ENCODE measurements around the gene MAB21L1. TPM values are rescaled to one million over a fixed set of nuclear protein-coding genes. Genes with fewer than 3 reads are reported as not detected.
A peak's percentile ranks its signal among the peaks of the same experiment; 100 is the strongest.

MAB21L1 gene
- under 1 TPM in 1 of 6 donors, not detected in 5; 0.14 TPM for total RNA-seq

DNA sequence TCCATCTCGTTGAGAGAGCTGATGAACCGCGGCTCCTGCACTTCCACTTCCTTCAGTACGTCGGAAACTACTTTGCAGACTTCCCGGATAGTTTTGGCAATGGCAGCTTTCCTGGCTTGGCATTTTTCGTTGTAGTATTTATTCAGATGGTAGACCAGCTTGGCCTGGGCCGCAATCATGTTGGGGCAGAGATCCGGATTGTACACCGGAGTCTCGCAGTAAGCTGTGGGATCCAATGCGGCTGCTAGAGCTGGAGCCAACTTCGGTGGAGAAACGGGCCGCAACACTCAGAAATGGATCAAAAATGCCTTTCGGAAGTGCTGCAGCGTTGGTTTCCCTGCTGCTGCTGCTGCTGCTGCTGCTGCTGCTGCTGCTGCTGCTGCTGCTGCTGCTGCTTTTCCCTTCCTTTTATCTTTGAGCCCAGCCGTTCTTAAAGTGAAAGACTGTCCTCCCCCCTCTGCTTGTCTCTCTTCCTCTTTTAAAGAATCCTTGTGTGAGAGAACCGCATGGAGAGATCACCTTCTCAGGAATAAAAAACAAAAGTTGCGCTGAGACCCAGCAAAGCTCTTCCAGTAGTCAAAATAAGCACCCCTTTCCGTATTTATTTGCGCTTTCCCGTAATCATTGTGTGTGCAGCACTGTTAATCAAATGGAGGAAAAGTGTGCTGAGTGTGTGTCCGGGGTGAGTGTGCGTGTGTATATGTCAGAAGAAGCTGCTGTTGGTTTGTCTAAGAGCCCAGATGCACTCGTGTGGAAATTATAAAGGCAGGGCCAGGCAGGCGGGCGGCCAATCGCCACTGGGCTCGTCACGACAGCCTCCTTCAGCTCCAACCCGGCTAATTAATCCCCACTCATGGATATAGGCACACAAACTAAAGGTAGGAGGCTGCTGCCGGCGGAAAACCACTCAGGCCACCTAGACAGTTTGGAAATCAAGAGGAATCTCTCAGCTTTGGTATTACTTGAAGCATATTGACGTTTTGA lies at the start of gene MAB21L1:
Gene MAB21L1 (minus strand): TSS at position 730 of the 984 bp plus-strand sequence. CDS start 551 bp downstream, at position 179.
- Histone ChIP-seq H3K36me3 (no peaks in the 10 kb centered on the region), H3K4me1 (peaks cover 0 to 17% (median 9%) of the 10 kb centered on the region in 4 donors), H3K27me3 (peaks cover 0 to 42% (median 16%) of the 10 kb centered on the region in 4 donors), H3K4me3 (peak within 1 kb of the TSS in 3 of 4 donors; percentile 25 to 41 (median 31)), H3K27ac (no peak within 1 kb of the TSS), H3K9me3 (no peaks in the 10 kb centered on the region)
- TF ChIP-seq POLR2AphosphoS5 (IDR thresholded peaks at IDR 0.05) = no peak
- TF ChIP-seq, protein P1, sequence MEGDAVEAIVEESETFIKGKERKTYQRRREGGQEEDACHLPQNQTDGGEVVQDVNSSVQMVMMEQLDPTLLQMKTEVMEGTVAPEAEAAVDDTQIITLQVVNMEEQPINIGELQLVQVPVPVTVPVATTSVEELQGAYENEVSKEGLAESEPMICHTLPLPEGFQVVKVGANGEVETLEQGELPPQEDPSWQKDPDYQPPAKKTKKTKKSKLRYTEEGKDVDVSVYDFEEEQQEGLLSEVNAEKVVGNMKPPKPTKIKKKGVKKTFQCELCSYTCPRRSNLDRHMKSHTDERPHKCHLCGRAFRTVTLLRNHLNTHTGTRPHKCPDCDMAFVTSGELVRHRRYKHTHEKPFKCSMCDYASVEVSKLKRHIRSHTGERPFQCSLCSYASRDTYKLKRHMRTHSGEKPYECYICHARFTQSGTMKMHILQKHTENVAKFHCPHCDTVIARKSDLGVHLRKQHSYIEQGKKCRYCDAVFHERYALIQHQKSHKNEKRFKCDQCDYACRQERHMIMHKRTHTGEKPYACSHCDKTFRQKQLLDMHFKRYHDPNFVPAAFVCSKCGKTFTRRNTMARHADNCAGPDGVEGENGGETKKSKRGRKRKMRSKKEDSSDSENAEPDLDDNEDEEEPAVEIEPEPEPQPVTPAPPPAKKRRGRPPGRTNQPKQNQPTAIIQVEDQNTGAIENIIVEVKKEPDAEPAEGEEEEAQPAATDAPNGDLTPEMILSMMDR (IDR thresholded peaks at IDR 0.05) = no peak
- TF ChIP-seq POLR2A (IDR thresholded peaks at IDR 0.05) = no peak
- TF ChIP-seq EP300 (IDR thresholded peaks at IDR 0.05) = no peak
- DNase-seq (peak in 1 of 2 donors; percentile 49), ATAC-seq (ENCODE audit: low FRiP score in 2 of 2) (peak in 1 of 2 donors; percentile 55)
- 21 to 22% methylated on average over 27 to 35 of the region's 35 CpGs for WGBS, 2 donors

DNA sequence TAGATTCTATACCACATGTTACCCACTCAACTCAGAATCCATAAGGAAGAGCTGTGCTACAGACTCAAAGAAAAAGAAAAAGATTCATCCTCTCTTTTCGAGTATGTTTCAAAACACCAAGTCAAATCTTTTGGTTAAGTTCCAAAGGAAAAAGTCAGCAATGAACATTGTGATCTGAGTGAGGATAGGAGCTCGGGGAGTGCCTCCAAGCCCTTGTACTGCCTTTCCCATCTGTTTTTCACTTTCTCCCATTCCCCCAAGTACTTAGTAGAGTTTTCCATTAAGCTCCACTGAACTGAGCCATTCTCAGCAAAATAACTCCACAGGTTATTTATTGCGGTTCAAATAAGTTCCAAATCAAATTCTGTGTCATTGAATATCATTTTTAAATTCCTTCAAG lies 47.7 kb upstream of the MAB21L1 start:
- TF ChIP-seq POLR2AphosphoS5 (IDR thresholded peaks at IDR 0.05) = no peak
- TF ChIP-seq, protein P1 (IDR thresholded peaks at IDR 0.05) = no peak

DNA sequence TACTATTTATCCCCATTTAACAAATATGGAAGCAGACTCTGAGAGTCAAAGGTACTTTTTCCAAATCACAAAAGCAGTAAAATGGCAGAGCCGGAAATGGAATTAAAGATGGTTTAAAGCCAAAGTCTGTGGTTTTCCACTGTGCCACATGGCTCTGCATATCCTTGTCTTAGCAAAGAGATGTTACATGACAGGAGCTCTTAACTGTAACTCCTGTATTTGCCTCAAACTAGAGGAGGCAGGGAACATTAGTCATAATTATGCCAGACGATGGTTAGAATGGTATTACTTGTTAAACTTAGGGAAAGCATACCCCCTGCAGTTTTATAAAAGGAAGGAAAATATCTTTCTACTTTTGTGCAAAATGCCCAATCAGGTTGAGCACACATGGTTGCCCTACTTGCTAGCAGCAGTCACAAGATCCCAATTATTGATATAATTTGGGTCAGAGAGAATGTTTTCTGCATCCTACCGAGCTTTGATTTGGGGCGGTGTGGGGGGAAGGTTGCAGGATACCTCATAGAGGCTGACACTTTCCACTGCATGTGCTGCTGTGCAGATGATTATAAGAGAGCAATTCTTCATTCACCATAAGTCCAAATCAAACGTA lies 42.0 kb upstream of the MAB21L1 start:
- 83 to 86% methylated on average over 5 of the region's 5 CpGs for WGBS, 2 donors
- TF ChIP-seq POLR2AphosphoS5 (IDR thresholded peaks at IDR 0.05) (no peak), EP300 (IDR thresholded peaks at IDR 0.05) (no peak), POLR2A (IDR thresholded peaks at IDR 0.05) (no peak)
- TF ChIP-seq, protein P1 (IDR thresholded peaks at IDR 0.05) = no peak
- Histone ChIP-seq H3K36me3 (no peaks in the 10 kb centered on the region), H3K27me3 (no peaks in the 10 kb centered on the region), H3K4me3 (no peak overlapping the region), H3K9me3 (no peaks in the 10 kb centered on the region), H3K4me1 (no peaks in the 10 kb centered on the region), H3K27ac (no peak overlapping the region)
- ATAC-seq (ENCODE audit: low FRiP score in 2 of 2) (no peak), DNase-seq (no peak)

More for the DNA sequence above, 47.7 kb upstream of the MAB21L1 start:
- Histone ChIP-seq H3K4me3 (no peak overlapping the region), H3K4me1 (no peaks in the 10 kb centered on the region), H3K27me3 (no peaks in the 10 kb centered on the region), H3K27ac (no peak overlapping the region), H3K36me3 (no peaks in the 10 kb centered on the region), H3K9me3 (no peaks in the 10 kb centered on the region)
- 70 to 85% methylated on average over 3 of the region's 3 CpGs for WGBS, 2 donors
- DNase-seq (no peak), ATAC-seq (ENCODE audit: low FRiP score in 2 of 2) (peak in 1 of 2 donors; percentile 52)

- DNase-seq = no peak
- Histone ChIP-seq H3K4me3 (no peak overlapping the region), H3K27ac (no peak overlapping the region), H3K36me3 (no peaks in the 10 kb centered on the region), H3K27me3 (no peaks in the 10 kb centered on the region), H3K9me3 (no peaks in the 10 kb centered on the region), H3K4me1 (no peaks in the 10 kb centered on the region)
- ATAC-seq (ENCODE audit: low FRiP score in 2 of 2) = no peak
- WGBS, 2 donors = 63 to 64% methylated on average over 6 of the region's 6 CpGs
- no peak for TF ChIP-seq POLR2AphosphoS5 (IDR thresholded peaks at IDR 0.05)
- TF ChIP-seq POLR2A (IDR thresholded peaks at IDR 0.05) = no peak
- TF ChIP-seq, protein P1 (IDR thresholded peaks at IDR 0.05) = no peak
- TF ChIP-seq EP300 (IDR thresholded peaks at IDR 0.05) = no peak
Measured at GRCh38 chr13:35514801-35515502, 38.5 kb upstream of the MAB21L1 start.
